Naive thymus-derived CD8-positive, alpha-beta T cell (primary cell): Measurements from ENCODE around the gene NRIP1. TPM values are rescaled to one million over a fixed set of nuclear protein-coding genes. Genes with fewer than 3 reads are reported as not detected.

Source experiments
- ATAC-seq, 2 donors: fragments of 150-1000 bp; cut with Tn5 transposase in 1 of 2; sonication (Bioruptor Pico), chemical (Tn5 transposase) in 1 of 2; 1 replicate in 1 of 2; 2 replicates in 1 of 2; pipeline ENCODE4 v1.10.0; 2021; ENCODE audit warnings: mild to moderate bottlenecking in 2 of 2, moderate library complexity in 2 of 2
- POLR2A ChIA-PET: fragments of 350-600 bp; sonication (Branson Sonifier 250); formaldehyde crosslinking; loops from one replicate; lab custom pipeline; 2021; ENCODE audit warnings: antibody characterized with exemption; lab: Charles Lee
- DNase-seq, 10 donors: peaks; one replicate each; pipeline versions ENCODE4 v3.0.0 to v3.0.0-alpha.2; 2020 to 2022
- H3K27ac Mint-ChIP-seq, 10 donors: one replicate each; pipeline ENCODE4 v1.8.0; 2020 to 2022; ENCODE audit warnings: mild to moderate bottlenecking in 10 of 10, mixed read lengths in 10 of 10, moderate library complexity in 4 of 10, inconsistent platforms in 1 of 10
- H3K27me3 Mint-ChIP-seq, 5 donors: one replicate each; pipeline ENCODE4 v1.8.0; 2021 to 2022; ENCODE audit warnings: mixed read lengths in 5 of 5
- H3K36me3 Mint-ChIP-seq, 3 donors: one replicate each; pipeline ENCODE4 v1.8.0; 2020 to 2022; ENCODE audit warnings: mixed read lengths in 3 of 3, mild to moderate bottlenecking in 2 of 3, inconsistent platforms in 1 of 3
- H3K4me1 Mint-ChIP-seq, 4 donors: one replicate each; pipeline ENCODE4 v1.8.0; 2021 to 2022; ENCODE audit warnings: mixed read lengths in 4 of 4
- H3K4me3 Mint-ChIP-seq, 10 donors: one replicate each; pipeline ENCODE4 v1.8.0; 2020 to 2022; ENCODE audit warnings: mild to moderate bottlenecking in 10 of 10, mixed read lengths in 10 of 10, moderate library complexity in 6 of 10, inconsistent platforms in 1 of 10
- H3K9me3 Mint-ChIP-seq, 9 donors: one replicate each; pipeline ENCODE4 v1.8.0; 2020 to 2022; ENCODE audit warnings: mixed read lengths in 9 of 9, mild to moderate bottlenecking in 3 of 9, inconsistent platforms in 1 of 9, moderate library complexity in 1 of 9
- polyA plus RNA-seq, 3 donors: library from polyadenylated mRNA; unstranded; fragments of 300-500 nt; fragmentation: Illumina TruSeq; gene quantifications; one replicate each; pipeline ENCODE4 v1.2.3, GENCODE V29; 2021
- total RNA-seq, 8 experiments: library from RNA in 2 of 8; stranded (reverse) in 2 of 8; gene quantifications; one replicate each; pipeline ENCODE4 v1.2.3 and lab custom pipeline; 2021 to 2026

Gene NRIP1
- total and polyA plus RNA-seq, 5 experiments from 2014 or later, result 26.6 to 51.3 (median 38.8) TPM

GRCh38 chr21:15014221-15014620, 50.6 kb downstream of the NRIP1 start:
- Mint-ChIP-seq H3K9me3 (no peaks in the 10 kb centered on the region), H3K27me3 (no peaks in the 10 kb centered on the region), H3K36me3 (peaks cover 0 to 15% (median 13%) of the 10 kb centered on the region in 3 donors), H3K27ac (peak overlapping the region in 1 of 10 donors; percentile 26), H3K4me3 (no peak overlapping the region), H3K4me1 (peaks cover 9 to 17% (median 13%) of the 10 kb centered on the region in 4 donors)
- ATAC-seq (no peak), DNase-seq (no peak)
- POLR2A ChIA-PET, result interaction anchor here (0.9 to 1.1 kb wide), 2 partner anchors 8 to 51 kb away, joined by 3 to 4 read pairs; partner anchors contain the start of gene NRIP1

DNA sequence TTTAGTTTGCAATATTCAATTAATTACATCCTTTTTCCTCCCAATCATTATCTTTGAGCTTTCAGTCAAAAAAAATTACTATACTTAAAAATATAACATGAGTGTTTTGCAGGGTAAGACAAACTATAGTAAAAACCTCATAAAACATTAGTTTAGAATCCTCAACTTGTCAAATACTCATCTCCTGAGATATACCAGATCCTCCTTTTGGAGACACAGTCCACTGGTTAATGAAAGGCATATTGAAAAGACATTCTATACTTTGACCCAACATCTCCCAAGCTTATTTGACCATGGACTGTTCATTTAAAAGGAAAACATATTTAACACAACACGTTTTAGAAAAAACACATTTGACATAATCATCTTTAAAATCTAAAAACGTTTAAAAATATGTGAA, 52.8 kb downstream of the NRIP1 start:
- peaks cover 0 to 8% (median 0%) of the 10 kb centered on the region in 9 donors for H3K9me3 Mint-ChIP-seq
- ATAC-seq, result no peak

GRCh38 chr21:15010645-15011044, 54.2 kb downstream of the NRIP1 start:
- no peaks in the 10 kb centered on the region for H3K27me3 Mint-ChIP-seq
- peaks cover 16 to 26% (median 21%) of the 10 kb centered on the region in 4 donors for H3K4me1 Mint-ChIP-seq
- H3K36me3 Mint-ChIP-seq, result peaks cover 7 to 27% (median 21%) of the 10 kb centered on the region in 3 donors
- peaks cover 0 to 8% (median 0%) of the 10 kb centered on the region in 9 donors for H3K9me3 Mint-ChIP-seq
- ATAC-seq (no peak), DNase-seq (no peak)
- peak overlapping the region in 3 of 10 donors; percentile 4 to 97 (median 73) for H3K27ac Mint-ChIP-seq
- no peak overlapping the region for H3K4me3 Mint-ChIP-seq
- POLR2A ChIA-PET, result no interaction called here

More for the DNA sequence above, 52.8 kb downstream of the NRIP1 start:
- peak overlapping the region in 1 of 10 donors; percentile 13 for H3K27ac Mint-ChIP-seq
- H3K27me3 Mint-ChIP-seq, result no peaks in the 10 kb centered on the region
- POLR2A ChIA-PET, result no interaction called here
- H3K36me3 Mint-ChIP-seq, result peaks cover 7 to 27% (median 21%) of the 10 kb centered on the region in 3 donors
- no peak overlapping the region for H3K4me3 Mint-ChIP-seq
- DNase-seq, result no peak
- peaks cover 10 to 13% (median 12%) of the 10 kb centered on the region in 4 donors for H3K4me1 Mint-ChIP-seq

- Mint-ChIP-seq H3K4me3 (no peak overlapping the region), H3K27ac (peak overlapping the region in 7 of 10 donors; percentile 0 to 97 (median 66)), H3K9me3 (peaks cover 0 to 8% (median 0%) of the 10 kb centered on the region in 9 donors), H3K27me3 (no peaks in the 10 kb centered on the region), H3K4me1 (peaks cover 21 to 34% (median 29%) of the 10 kb centered on the region in 4 donors), H3K36me3 (peaks cover 7 to 27% (median 21%) of the 10 kb centered on the region in 3 donors)
- ATAC-seq (no peak), DNase-seq (no peak)
- POLR2A ChIA-PET, result interaction anchor here (1.6 kb wide), 1 partner anchor 55 kb away, joined by 3 read pairs; no protein-coding TSS in a partner anchor
Measured at GRCh38 chr21:15009837-15010363, 54.9 kb downstream of the NRIP1 start.

GRCh38 chr21:15007716-15008296, 57.0 kb downstream of the NRIP1 start:
- no peak for DNase-seq
- ATAC-seq, result no peak
- Mint-ChIP-seq H3K27me3 (no peaks in the 10 kb centered on the region), H3K36me3 (peaks cover 7 to 19% (median 16%) of the 10 kb centered on the region in 3 donors), H3K9me3 (peaks cover 0 to 8% (median 0%) of the 10 kb centered on the region in 9 donors), H3K4me3 (no peak overlapping the region), H3K4me1 (peaks cover 29 to 51% (median 44%) of the 10 kb centered on the region in 4 donors), H3K27ac (peak overlapping the region in 8 of 10 donors; percentile 6 to 97 (median 58))
- POLR2A ChIA-PET, result no interaction called here

DNA sequence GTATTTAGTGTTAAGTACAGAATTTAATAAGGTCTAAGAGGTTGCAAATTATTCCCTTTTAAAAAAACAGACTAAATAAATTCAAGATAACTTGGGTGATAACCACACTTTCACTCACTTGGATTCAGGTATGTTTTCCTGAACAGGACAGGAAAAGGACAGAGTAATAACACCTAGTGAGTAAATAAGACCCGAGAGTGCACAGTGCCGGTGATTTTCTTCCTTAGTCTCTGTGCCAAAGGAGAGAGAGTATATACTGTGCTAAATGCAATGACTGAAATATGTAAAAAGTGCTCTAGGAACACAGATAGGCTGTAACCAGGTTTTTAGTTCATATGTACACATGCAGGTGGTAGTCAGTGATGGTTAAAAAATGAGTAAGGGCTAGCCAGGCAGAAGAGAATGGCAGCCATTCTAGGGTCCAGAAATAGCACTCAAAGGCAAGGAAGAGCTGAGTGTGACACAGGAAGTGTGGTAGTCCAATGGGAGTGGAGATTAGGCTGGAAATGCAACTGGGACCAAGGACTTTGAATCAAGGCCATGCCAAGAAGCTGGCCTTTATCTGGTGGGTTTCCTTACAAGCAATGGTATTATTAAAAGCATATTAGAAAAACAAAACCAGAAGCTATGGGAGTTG, 58.1 kb downstream of the NRIP1 start:
- Mint-ChIP-seq H3K27ac (peak overlapping the region; percentile 40 to 97 (median 84)), H3K4me3 (peak overlapping the region in 1 of 10 donors; percentile 21), H3K36me3 (peaks cover 7 to 19% (median 16%) of the 10 kb centered on the region in 3 donors), H3K9me3 (peaks cover 0 to 8% (median 0%) of the 10 kb centered on the region in 9 donors), H3K27me3 (no peaks in the 10 kb centered on the region), H3K4me1 (peaks cover 35 to 59% (median 51%) of the 10 kb centered on the region in 4 donors)
- DNase-seq (no peak), ATAC-seq (no peak)
- POLR2A ChIA-PET, result interaction anchor here (0.7 to 2.9 kb wide), 2 partner anchors 7 to 59 kb away, joined by 3 to 34 read pairs; partner anchors contain the start of gene NRIP1

DNA sequence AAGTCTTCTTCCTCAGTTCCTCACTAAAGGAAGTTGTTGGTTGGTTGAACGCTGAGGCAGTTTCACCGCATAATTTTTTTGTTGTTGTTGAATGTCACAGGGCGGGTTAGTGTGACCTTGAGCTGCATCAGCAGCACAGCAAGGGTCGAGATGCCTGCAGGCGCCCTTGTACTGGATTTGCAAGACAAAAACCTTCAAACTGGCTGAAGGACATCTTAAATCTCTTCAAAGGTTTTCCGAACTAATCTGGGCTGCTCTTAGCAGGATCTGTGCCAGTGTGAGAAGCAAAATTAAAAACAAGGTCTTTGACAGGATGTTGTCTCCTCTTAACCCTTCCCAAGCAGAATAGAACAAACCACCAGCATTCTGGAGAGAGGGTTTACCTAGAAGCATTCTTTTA, 59.4 kb downstream of the NRIP1 start:
- Mint-ChIP-seq H3K36me3 (peaks cover 7 to 17% (median 12%) of the 10 kb centered on the region in 3 donors), H3K4me3 (peak overlapping the region; percentile 65 to 88 (median 79)), H3K9me3 (peaks cover 0 to 8% (median 0%) of the 10 kb centered on the region in 9 donors), H3K27me3 (no peaks in the 10 kb centered on the region), H3K4me1 (peaks cover 32 to 60% (median 55%) of the 10 kb centered on the region in 4 donors), H3K27ac (peak overlapping the region; percentile 59 to 97 (median 89))
- POLR2A ChIA-PET, result interaction anchor here (2.9 kb wide), 1 partner anchor 60 kb away, joined by 34 read pairs; the partner anchor contains the start of gene NRIP1
- ATAC-seq, result peak; percentile 85 to 88
- peak; percentile 5 to 66 (median 24) for DNase-seq

- DNase-seq (no peak), ATAC-seq (peak; percentile 38 to 39)
- peak overlapping the region; percentile 65 to 88 (median 79) for H3K4me3 Mint-ChIP-seq
- H3K27ac Mint-ChIP-seq, result peak overlapping the region; percentile 59 to 97 (median 89)
- H3K36me3 Mint-ChIP-seq, result peaks cover 7 to 14% (median 12%) of the 10 kb centered on the region in 3 donors
- POLR2A ChIA-PET, result interaction anchor here (2.9 kb wide), 1 partner anchor 61 kb away, joined by 34 read pairs; the partner anchor contains the start of gene NRIP1
- H3K27me3 Mint-ChIP-seq, result no peaks in the 10 kb centered on the region
- peaks cover 0 to 8% (median 0%) of the 10 kb centered on the region in 9 donors for H3K9me3 Mint-ChIP-seq
- peaks cover 34 to 65% (median 58%) of the 10 kb centered on the region in 4 donors for H3K4me1 Mint-ChIP-seq
Measured at GRCh38 chr21:15004721-15005370, 60.0 kb downstream of the NRIP1 start.

DNA sequence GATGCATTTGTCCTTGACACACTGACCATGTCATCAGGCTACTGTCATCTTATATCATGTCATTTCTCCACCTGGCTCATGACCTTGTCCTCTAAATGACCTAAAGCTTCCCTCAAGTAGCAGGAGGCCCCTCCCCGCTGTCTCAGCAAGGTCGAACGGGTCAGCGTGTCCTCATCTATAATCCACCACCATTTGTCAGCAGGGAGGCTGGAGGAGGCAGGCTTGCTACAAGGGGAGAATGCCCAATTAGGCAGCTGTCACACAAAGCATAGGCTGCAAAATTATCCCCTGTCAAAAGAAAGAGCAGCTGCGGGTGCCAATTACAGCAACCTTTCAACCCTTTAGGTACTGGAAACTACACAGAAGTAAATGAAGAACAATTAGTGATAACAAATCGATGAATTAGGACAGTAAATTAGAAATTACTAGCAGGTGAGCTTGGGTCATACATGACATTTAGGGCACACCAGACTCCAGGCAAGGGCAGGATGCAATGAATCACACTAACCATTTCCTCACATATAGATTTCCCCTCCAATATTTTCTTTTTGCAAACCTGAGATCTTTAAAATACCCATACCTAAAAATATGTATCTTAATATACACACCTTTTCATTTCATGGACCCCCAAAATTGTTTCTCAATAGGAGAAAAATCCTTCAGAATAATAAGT, 61.2 kb downstream of the NRIP1 start:
- ATAC-seq (no peak), DNase-seq (no peak)
- H3K36me3 Mint-ChIP-seq, result peaks cover 7 to 12% (median 7%) of the 10 kb centered on the region in 3 donors
- POLR2A ChIA-PET, result no interaction called here
- peaks cover 0 to 8% (median 0%) of the 10 kb centered on the region in 9 donors for H3K9me3 Mint-ChIP-seq
- H3K27me3 Mint-ChIP-seq, result no peaks in the 10 kb centered on the region
- H3K27ac Mint-ChIP-seq, result peak overlapping the region in 6 of 10 donors; percentile 7 to 97 (median 46)
- peak overlapping the region in 1 of 10 donors; percentile 16 for H3K4me3 Mint-ChIP-seq
- peaks cover 35 to 70% (median 57%) of the 10 kb centered on the region in 4 donors for H3K4me1 Mint-ChIP-seq

- ATAC-seq, result no peak
- POLR2A ChIA-PET, result interaction anchor here (1.3 kb wide), 1 partner anchor 64 kb away, joined by 3 read pairs; no protein-coding TSS in a partner anchor
Measured at GRCh38 chr21:15001857-15002606, 62.8 kb downstream of the NRIP1 start.

GRCh38 chr21:15001113-15001512, 63.7 kb downstream of the NRIP1 start:
- H3K36me3 Mint-ChIP-seq, result peaks cover 0 to 10% (median 0%) of the 10 kb centered on the region in 3 donors
- no peaks in the 10 kb centered on the region for H3K9me3 Mint-ChIP-seq
- DNase-seq, result no peak
- no peaks in the 10 kb centered on the region for H3K27me3 Mint-ChIP-seq
- H3K4me1 Mint-ChIP-seq, result peaks cover 29 to 61% (median 52%) of the 10 kb centered on the region in 4 donors
- POLR2A ChIA-PET, result interaction anchor here (1.3 kb wide), 1 partner anchor 65 kb away, joined by 3 read pairs; no protein-coding TSS in a partner anchor
- no peak overlapping the region for H3K4me3 Mint-ChIP-seq
- no peak overlapping the region for H3K27ac Mint-ChIP-seq
- ATAC-seq, result no peak

More at GRCh38 chr21:15001857-15002606, 62.8 kb downstream of the NRIP1 start:
- Mint-ChIP-seq H3K4me1 (peaks cover 30 to 65% (median 56%) of the 10 kb centered on the region in 4 donors), H3K27me3 (no peaks in the 10 kb centered on the region), H3K4me3 (no peak overlapping the region), H3K27ac (peak overlapping the region in 1 of 10 donors; percentile 67), H3K36me3 (peaks cover 0 to 4% (median 0%) of the 10 kb centered on the region in 3 donors), H3K9me3 (no peaks in the 10 kb centered on the region)
- DNase-seq, result no peak
